Liver (tissue), 3 donors: ENCODE results near the gene PKNOX1.
"Not testable (repeated sequence)": the region's sequence is repeated elsewhere in the genome, so short reads cannot be mapped to it uniquely, and the experiment has no call there.

Experiments used
- CTCF ChIP-seq: fragments of 150-350 bp; IDR thresholded peaks from 2 replicates; pipeline ENCODE4 v1.5.1; 2017; ENCODE audit warnings: improper control_type of control experiment, low read depth, low read length; ENCODE audit not compliant: missing input control
- GABPA ChIP-seq, 2 donors: IDR thresholded peaks in 1 of 2; conservative IDR thresholded peaks in 1 of 2; 2 replicates each; pipeline ENCODE4 v1.6.1; 2016; ENCODE audit warnings: antibody characterized with exemption in 2 of 2, mild to moderate bottlenecking in 1 of 2, moderate library complexity in 1 of 2
- ZBTB33 ChIP-seq: IDR thresholded peaks from 2 replicates; pipeline ENCODE4 v1.6.1; 2016; ENCODE audit warnings: antibody characterized with exemption
- donor health status: healthy.
- donor health status: healthy.

- not testable (repeated sequence) for TF ChIP-seq CTCF; GABPA (IDR thresholded peaks at IDR 0.05 in 1 of 2, conservative IDR thresholded peaks at IDR 0.05 in 1 of 2); ZBTB33
These were observed 102.3 kb downstream of the PKNOX1 start for GRCh38 chr21:43076643-43077042.
